Skeletal muscle tissue (tissue), 4 donors: Measurements from ENCODE around the gene ADCY7. TPM values are rescaled to one million over a fixed set of nuclear protein-coding genes. Genes with fewer than 3 reads are reported as not detected.

ENCODE experiments used
- H3K27ac ChIP-seq: one replicate; pipeline ENCODE4 v1.7.0; 2013; ENCODE audit warnings: mild to moderate bottlenecking, low read depth, low read length, inconsistent platforms
- H3K27me3 ChIP-seq, 3 donors: one replicate each; pipeline ENCODE4 v1.7.0; 2013; ENCODE audit warnings: low read length in 3 of 3; ENCODE audit not compliant: control insufficient read depth in 3 of 3, insufficient read depth in 3 of 3
- H3K36me3 ChIP-seq, 3 donors: one replicate each; pipeline ENCODE4 v1.7.0; 2013; ENCODE audit warnings: low read length in 3 of 3; ENCODE audit not compliant: control insufficient read depth in 3 of 3, insufficient read depth in 3 of 3
- H3K4me1 ChIP-seq, 3 donors: one replicate each; pipeline ENCODE4 v1.7.0; 2013; ENCODE audit warnings: low read length in 3 of 3, mild to moderate bottlenecking in 3 of 3; ENCODE audit not compliant: control insufficient read depth in 3 of 3, insufficient read depth in 3 of 3
- H3K4me3 ChIP-seq, 3 donors: one replicate each; pipeline ENCODE4 v1.7.0; 2013; ENCODE audit warnings: low read length in 3 of 3
- H3K9ac ChIP-seq, 3 donors: one replicate each; pipeline ENCODE4 v1.7.0; 2013; ENCODE audit warnings: low read length in 3 of 3, mild to moderate bottlenecking in 3 of 3, moderate library complexity in 2 of 3, low read depth in 1 of 3
- H3K9me3 ChIP-seq, 3 donors: one replicate each; pipeline ENCODE4 v1.7.0; 2013; ENCODE audit warnings: low read length in 3 of 3; ENCODE audit not compliant: control insufficient read depth in 3 of 3
- total RNA-seq: library from RNA; depleted of rRNA; stranded (reverse); fragments of >200 nt; gene quantifications from one replicate; pipeline ENCODE4 v1.2.3, GENCODE V29; 2014
- donor health status: Osteomylitis.

Gene ADCY7
- total RNA-seq, 1 donor from 2014 or later: 9.4 TPM

GRCh38 chr16:50288920-50289319 is 22.6 kb downstream of the ADCY7 start:
- Histone ChIP-seq H3K36me3 (peaks cover 0 to 5% (median 2%) of the 10 kb centered on the region in 3 donors), H3K27me3 (no peaks in the 10 kb centered on the region)

GRCh38 chr16:50289950-50290764 is 23.8 kb downstream of the ADCY7 start:
- Histone ChIP-seq H3K4me3 (no peak overlapping the region), H3K27ac (no peak overlapping the region), H3K36me3 (peaks cover 0 to 5% (median 2%) of the 10 kb centered on the region in 3 donors)

More at GRCh38 chr16:50288920-50289319, 22.6 kb downstream of the ADCY7 start:
- Histone ChIP-seq H3K4me3 (no peak overlapping the region), H3K4me1 (peaks cover 8 to 11% (median 9%) of the 10 kb centered on the region in 3 donors), H3K9ac (no peak overlapping the region), H3K9me3 (peaks cover 0 to 3% (median 0%) of the 10 kb centered on the region in 3 donors), H3K27ac (no peak overlapping the region)

GRCh38 chr16:50290856-50291255 is 24.5 kb downstream of the ADCY7 start:
- Histone ChIP-seq H3K27me3 (no peaks in the 10 kb centered on the region), H3K27ac (no peak overlapping the region), H3K36me3 (peaks cover 0 to 5% (median 5%) of the 10 kb centered on the region in 3 donors), H3K9me3 (peaks cover 0 to 3% (median 0%) of the 10 kb centered on the region in 3 donors), H3K4me3 (no peak overlapping the region), H3K9ac (no peak overlapping the region), H3K4me1 (no peaks in the 10 kb centered on the region)

More at GRCh38 chr16:50289950-50290764, 23.8 kb downstream of the ADCY7 start:
- Histone ChIP-seq H3K9me3 (peaks cover 0 to 3% (median 0%) of the 10 kb centered on the region in 3 donors), H3K4me1 (peaks cover 0 to 2% (median under 1%) of the 10 kb centered on the region in 3 donors), H3K9ac (no peak overlapping the region), H3K27me3 (no peaks in the 10 kb centered on the region)

- H3K4me3 ChIP-seq: no peak overlapping the region
- H3K27ac ChIP-seq: no peak overlapping the region
- no peaks in the 10 kb centered on the region for H3K27me3 ChIP-seq
- no peak overlapping the region for H3K9ac ChIP-seq
- no peaks in the 10 kb centered on the region for H3K4me1 ChIP-seq
- H3K9me3 ChIP-seq: no peaks in the 10 kb centered on the region
- peaks cover 0 to 5% (median 5%) of the 10 kb centered on the region in 3 donors for H3K36me3 ChIP-seq
Measured at GRCh38 chr16:50291719-50292565, 25.6 kb downstream of the ADCY7 start.

GRCh38 chr16:50292566-50292948 is 26.2 kb downstream of the ADCY7 start:
- H3K27ac ChIP-seq: no peak overlapping the region
- H3K4me3 ChIP-seq: no peak overlapping the region
- no peaks in the 10 kb centered on the region for H3K9me3 ChIP-seq
- H3K4me1 ChIP-seq: no peaks in the 10 kb centered on the region
- H3K27me3 ChIP-seq: no peaks in the 10 kb centered on the region
- no peak overlapping the region for H3K9ac ChIP-seq
- peaks cover 0 to 5% (median 5%) of the 10 kb centered on the region in 3 donors for H3K36me3 ChIP-seq

- Histone ChIP-seq H3K9me3 (no peaks in the 10 kb centered on the region), H3K27me3 (no peaks in the 10 kb centered on the region), H3K36me3 (peaks cover 0 to 5% (median 4%) of the 10 kb centered on the region in 3 donors), H3K9ac (no peak overlapping the region), H3K4me1 (no peaks in the 10 kb centered on the region), H3K27ac (no peak overlapping the region), H3K4me3 (no peak overlapping the region)
Measured at GRCh38 chr16:50293041-50293783, 26.9 kb downstream of the ADCY7 start.

- Histone ChIP-seq H3K27ac (no peak overlapping the region), H3K9ac (no peak overlapping the region), H3K36me3 (peaks cover 0 to 6% (median 4%) of the 10 kb centered on the region in 3 donors), H3K9me3 (no peaks in the 10 kb centered on the region), H3K27me3 (no peaks in the 10 kb centered on the region), H3K4me1 (no peaks in the 10 kb centered on the region), H3K4me3 (no peak overlapping the region)
Measured at GRCh38 chr16:50293994-50294855, 27.9 kb downstream of the ADCY7 start.

GRCh38 chr16:50294955-50295354 is 28.6 kb downstream of the ADCY7 start:
- Histone ChIP-seq H3K9ac (no peak overlapping the region), H3K36me3 (peaks cover 0 to 6% (median 2%) of the 10 kb centered on the region in 3 donors), H3K27ac (no peak overlapping the region), H3K4me1 (no peaks in the 10 kb centered on the region), H3K27me3 (no peaks in the 10 kb centered on the region), H3K4me3 (no peak overlapping the region), H3K9me3 (no peaks in the 10 kb centered on the region)
